ENCODE measurements around the gene PFN1.
A peak's percentile ranks its signal among the peaks of the same experiment; 100 is the strongest.
"Not testable (repeated sequence)": the region's sequence is repeated elsewhere in the genome, so short reads cannot be mapped to it uniquely, and the experiment has no call there.

The PFN1 gene

DNA sequence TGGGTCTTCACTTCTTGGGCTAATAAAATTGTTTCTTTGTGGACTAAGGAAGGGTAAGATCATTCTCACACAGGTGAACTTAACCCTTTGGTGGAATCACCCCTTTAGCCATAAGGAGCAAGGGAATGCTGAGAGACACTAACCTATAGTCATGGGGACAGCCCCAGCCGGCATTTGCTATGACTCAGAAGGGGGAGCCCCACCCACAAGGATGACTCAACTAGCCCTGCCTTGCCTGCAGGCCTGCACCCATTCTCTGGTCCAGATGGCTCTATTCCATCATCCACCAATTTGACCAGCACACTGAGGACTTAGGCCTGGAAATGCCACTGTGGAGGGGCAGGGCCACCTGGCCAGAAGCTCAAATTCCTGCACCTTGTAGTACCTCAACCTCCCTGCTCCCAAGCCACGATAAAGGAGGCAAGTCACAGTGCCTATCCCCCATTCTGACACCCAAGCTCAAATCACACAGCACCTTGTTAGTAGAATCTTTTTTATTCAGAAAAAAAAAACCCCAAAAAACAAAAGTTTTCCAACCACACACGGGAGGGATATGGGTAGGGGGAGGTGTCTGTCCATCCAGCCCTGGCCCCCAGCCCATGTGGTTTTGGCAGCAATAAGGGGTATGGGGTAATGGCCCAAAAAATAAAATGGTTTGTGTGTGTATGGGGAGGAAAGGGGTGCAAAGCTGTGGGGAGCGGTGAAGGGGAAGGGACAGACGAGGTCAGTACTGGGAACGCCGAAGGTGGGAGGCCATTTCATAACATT lies 3.0 kb downstream of the PFN1 start:
- peak; percentile 72 to 86 (median 83) for DNase-seq (ENCODE audit: low read depth in 3 of 3)

DNA sequence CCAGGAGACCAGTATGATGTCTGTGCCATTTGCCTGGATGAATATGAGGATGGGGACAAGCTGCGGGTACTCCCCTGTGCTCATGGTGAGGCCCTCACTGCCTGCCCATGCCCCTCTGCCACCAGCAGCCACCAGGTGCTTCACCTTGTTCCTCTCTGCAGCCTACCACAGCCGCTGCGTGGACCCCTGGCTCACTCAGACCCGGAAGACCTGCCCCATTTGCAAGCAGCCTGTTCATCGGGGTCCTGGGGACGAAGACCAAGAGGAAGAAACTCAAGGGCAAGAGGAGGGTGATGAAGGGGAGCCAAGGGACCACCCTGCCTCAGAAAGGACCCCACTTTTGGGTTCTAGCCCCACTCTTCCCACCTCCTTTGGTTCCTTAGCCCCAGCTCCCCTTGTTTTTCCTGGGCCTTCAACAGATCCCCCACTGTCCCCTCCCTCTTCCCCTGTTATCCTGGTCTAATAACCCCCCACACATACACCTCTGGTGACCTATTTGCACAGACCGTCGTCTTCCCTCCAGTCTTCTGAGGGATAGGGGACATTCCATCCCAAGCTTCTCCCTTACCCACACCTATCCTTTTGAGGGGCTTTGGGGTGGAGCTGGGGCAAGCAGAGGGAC lies 3.7 kb downstream of the PFN1 start:
- DNase-seq (ENCODE audit: low read depth in 3 of 3), result peak in 1 of 3 experiments; percentile 46

DNA sequence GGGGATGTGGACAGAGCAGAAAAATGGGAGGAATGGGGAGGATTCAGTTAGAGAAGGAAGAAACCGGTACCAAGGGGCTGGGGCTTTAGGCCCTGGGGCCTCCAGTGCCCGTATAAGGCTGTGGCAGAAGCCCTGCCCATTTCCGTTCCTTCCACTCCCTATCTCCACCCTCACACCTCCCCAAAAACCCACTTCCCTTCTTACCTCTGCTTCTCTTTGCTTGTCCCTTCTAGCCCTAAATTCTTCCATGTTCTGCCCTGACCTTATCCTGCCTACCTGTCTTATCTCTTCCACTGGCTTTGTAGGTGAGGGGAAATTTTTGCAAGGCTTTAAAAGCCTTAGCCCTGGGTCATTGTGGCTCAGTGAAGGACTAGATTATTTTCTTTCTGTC lies 4.2 kb downstream of the PFN1 start:
- peak in 1 of 3 experiments; percentile 58 for DNase-seq (ENCODE audit: low read depth in 3 of 3)

DNA sequence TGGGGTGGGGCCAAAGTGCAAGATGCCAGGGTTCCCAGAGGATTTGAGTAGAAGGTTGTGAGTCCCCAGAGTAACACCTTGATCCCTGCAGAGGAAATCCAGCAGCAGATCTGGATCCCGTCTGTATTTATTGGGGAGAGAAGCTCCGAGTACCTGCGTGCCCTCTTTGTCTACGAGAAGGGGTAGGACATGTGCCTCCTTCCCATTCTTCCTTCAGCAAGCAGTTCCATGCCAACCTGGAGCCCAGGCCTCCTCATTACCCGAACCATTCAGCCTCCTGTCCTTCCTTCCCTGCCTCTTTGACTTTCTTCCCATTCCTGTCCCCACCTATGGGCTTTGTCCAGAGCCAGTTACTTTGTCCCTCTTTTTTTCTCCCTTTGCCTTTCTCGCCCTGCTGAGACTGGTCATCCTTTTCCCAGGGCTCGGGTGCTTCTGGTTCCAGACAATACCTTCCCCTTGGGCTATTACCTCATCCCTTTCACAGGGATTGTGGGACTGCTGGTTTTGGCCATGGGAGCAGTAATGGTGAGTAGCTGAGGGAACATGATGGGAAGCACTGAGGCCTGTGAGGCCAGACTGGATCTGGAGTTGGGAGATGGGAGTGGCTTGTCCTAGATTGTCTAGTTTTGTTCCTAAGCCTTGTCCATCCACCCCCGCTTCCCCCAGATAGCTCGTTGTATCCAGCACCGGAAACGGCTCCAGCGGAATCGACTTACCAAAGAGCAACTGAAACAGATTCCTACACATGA lies 5.4 kb downstream of the PFN1 start:
- no peak for DNase-seq (ENCODE audit: low read depth in 3 of 3)

DNA sequence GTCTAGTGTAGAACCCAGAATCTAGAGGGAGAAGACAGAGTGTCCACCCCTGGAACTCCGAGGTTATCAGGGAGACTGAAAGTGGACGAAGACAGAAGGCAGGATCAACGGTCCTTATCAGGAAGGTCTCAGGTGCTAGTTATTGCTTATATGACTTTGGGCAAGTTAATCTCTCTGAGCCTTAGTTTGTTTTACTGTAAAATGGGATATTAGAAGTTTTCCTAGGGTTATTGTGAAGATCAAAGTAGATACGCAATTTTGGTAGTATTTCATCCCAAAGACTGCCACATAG lies 7.1 kb downstream of the PFN1 start:
- DNase-seq (ENCODE audit: low read depth in 3 of 3), result no peak

DNA sequence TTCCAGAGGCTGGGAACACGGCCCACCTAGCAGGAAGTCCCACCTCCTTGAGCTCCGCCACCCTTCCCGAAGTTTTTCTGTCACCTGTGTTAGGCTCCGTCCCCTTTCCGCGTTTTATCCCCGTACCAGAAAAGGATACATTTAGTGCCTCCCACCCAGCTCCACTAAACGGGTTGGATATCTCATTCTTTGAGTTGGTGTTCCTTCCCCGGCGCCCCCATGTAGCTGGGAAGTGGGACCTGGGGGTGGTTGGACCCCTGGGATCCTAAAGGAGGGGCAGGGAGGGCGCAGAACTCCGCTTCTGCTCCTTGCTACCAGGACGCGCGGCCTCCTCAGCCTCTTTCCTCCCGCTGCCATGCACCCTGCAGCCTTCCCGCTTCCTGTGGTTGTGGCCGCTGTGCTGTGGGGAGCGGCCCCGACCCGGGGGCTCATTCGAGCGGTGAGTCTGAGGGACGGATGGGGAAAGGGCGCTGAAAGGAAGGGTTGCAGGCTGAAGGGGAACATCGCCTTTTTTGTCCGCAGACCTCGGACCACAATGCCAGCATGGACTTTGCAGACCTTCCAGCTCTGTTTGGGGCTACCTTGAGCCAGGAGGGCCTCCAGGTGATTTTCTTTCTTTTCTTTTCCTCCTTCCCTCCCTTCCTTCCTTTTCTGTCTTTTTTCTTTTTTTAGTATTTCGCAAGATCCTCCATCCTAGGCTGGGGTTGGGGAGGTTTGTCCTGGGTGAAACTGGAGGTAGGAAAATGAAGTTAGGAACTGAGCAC lies 7.6 kb downstream of the PFN1 start:
- DNase-seq (ENCODE audit: low read depth in 3 of 3), result peak in 1 of 3 experiments; percentile 44

DNA sequence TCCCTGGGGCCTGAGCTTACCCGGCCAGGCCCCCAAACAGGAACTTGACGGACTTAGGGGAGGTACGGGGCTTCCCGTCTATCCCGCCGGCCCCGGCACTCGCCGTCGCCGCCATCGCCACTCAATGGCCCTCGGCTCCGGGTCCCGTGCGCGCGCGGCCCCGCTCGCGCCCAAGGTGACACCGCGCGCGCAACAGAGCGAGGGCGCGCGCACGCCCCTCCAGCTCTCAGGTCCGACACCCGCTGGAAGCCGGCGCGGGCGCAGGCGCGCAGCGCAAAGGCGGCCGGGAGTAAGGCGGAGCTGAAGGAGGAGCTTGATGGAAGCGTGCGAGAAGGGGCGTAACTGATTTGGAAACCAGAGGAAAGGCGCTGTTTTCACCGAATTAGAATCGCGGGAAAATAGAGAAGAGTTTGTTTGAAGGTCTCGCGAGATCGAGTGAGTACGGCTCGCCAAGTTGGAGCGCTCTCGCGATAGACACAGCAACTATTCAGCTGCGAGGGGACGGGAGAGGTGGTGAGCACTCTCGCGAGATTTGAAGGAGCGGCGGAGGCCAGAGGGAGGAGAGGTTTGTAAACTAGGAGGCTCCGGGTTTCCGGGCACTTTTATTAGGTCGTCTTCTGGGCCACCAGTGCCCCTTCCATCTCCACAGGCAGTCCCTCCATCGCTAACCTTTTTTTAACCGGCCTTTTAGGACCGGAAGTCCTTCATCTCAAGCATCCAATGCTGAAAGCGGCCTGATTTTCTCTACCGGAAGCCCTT lies 8.4 kb downstream of the PFN1 start, which contains the start of the genes RNF167 and SLC25A11:
TSS of gene RNF167 (plus strand) at position 473 of the 759 bp plus-strand sequence. CDS start 642 bp downstream, outside the sequence.
TSS of gene SLC25A11 (minus strand) at position 251 of the 759 bp plus-strand sequence. CDS start at position 115, 136 bp downstream.
- DNase-seq (ENCODE audit: low read depth in 3 of 3), result peak; percentile 89 to 94 (median 92)

DNA sequence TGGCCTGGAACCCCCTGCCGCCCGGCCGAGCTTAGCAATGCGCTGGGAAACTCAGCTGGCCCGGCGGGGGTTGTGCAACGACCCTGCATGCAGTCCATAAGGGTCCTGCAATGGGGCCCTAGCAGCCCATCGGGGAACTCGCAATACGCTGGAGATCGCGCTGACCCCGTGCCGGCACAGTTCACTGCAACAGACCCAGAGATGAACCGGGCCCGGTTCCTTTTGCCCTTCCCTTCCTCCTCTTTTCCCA lies 8.9 kb downstream of the PFN1 start:
- DNase-seq (ENCODE audit: low read depth in 3 of 3), result no peak

DNA sequence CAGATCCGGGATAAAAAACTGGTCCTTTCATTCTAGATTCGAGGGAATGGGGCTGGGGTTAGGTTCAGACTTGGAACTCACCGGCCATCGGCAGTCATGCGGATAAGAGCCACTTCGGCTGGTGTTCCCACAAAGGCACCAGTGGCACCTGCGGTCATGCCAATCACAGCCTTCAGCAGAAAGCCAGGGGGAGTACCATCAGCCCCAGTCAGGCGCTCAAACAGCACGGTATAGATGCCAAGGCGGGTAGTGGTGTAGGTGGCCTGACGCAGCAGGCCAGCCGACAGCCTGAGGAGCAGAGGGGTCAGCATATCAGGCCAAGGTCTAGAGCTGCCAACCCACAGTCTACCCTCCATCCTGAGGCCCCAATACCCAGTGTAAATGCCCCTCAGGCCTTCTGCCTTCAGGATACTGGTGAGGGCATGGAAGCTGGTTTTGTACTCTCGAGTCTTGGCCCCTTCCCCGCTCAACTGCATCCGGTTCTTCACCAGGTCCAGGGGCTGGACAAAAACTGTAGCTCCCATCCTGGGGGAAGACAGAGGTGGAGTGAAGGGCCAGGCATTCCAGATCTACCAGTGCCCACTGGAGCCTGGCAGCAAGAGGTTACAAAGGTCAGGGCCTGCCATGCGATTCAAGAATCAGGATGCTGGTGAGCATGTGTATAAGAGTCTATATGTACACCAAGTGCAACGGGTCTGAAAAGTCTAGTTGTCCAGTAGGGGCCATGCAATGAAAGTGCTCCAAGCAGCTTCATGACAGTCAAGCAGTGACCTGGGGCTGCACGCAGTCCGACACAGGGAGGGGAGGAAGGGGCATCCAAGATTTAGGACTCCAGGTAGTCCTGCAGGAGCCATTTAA lies 9.4 kb downstream of the PFN1 start:
- no peak for DNase-seq (ENCODE audit: low read depth in 3 of 3)

DNA sequence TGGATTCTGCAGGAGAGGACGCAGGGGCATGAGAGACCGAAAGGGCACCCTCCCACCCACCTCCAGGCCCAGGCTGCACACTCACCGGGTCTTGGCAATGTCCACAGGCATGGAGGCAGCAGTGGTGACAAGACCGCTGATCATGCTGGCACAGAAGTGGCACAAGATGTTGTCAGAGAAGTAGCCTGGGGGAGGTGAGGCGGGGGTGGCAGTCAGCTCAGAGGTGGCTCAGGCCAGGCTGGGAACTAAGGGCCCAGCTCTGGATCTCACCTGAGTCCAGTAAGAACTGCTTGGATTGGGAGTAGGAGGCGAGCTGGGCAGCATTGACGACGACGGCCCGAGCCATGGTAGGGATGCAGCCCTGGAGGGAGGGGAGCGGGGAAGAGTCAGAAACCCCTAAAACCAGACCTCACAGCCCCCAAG lies 10.2 kb downstream of the PFN1 start:
- no peak for DNase-seq (ENCODE audit: low read depth in 3 of 3)

DNA sequence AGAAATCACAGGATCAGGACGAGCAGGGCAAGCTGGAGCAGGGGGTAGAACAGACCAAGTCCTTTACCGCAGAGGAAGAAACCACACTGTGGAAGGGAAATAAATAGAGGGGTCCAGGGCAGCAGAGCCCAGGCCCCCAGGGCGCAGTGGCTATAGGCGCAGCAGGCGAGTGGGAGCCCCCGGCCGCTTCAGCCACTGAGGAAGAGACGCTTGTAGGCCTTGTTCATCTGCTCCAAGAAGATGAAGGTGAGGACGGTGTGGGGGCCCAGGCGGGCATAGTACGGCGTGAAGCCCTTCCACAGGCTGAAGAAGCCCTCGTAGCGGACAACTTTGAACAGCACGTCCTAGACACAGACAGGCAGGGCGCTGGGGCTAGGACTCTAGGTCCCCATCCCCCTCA lies 10.8 kb downstream of the PFN1 start:
- no peak for DNase-seq (ENCODE audit: low read depth in 3 of 3)

DNA sequence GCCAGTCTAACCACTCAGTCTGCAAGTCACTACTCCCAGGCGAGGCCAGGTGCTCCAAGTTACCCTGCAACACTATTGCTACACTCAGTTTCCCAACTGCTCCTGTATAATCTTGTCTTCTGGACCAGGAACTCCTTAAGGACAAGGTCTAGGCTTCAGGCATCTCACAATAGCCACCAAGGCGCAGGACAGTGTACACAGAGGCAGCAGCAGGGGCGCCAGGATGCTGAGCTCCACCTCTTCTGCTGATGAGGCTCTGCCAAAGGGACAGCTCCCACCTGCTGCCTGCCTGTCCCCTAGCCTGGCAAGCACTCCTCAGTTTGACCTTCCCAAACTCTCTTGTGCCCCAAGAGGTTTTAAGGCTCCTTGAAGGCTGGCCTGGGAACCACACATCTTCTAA lies 11.9 kb downstream of the PFN1 start:
- DNase-seq (ENCODE audit: low read depth in 3 of 3), result no peak

DNA sequence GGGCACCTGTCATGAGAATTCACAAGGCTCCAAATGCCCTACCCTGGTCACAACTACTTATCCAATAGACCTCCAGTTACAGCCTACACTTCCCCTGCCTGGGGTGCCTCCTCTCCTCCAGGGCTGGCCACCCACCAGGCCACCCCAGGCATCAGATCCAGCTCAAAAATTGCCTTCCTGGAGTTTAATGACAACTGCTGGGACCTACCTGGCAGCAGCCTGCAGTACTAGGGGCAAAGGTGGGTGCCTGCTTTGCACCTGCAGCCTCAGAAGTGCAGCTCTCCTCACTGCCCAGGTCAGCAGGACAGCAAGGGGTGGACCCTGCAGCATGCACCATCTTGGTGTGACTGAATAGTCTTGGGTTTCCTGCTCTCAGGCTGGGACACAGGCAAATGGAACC lies 12.7 kb downstream of the PFN1 start:
- DNase-seq (ENCODE audit: low read depth in 3 of 3), result no peak

DNA sequence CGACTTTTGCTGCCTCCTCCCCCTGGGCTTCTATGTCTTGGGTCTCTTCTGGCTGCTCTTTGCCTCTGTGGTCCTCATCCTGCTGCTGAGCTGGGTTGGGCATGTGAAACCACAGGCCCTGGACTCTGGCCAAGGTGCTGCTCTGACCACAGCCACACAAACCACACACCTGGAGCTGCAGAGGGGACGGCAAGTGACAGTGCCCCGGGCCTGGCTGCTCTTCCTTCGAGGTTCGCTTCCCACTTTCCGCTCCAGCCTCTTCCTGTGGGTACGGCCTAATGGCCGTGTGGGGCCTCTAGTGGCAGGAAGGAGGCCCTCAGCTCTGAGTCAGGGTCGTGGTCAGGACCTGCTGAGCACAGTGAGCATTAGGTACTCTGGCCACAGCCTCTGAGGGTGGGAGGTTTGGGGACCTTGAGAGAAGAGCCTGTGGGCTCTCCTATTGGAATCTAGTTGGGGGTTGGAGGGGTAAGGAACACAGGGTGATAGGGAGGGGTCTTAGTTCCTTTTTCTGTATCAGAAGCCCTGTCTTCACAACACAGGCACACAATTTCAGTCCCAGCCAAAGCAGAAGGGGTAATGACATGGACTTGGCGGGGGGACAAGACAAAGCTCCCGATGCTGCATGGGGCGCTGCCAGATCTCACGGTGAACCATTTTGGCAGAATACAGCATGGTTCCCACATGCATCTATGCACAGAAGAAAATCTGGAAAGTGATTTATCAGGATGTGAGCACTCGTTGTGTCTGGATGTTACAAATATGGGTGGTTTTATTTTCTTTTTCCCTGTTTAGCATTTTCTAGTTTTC lies 14.0 kb downstream of the PFN1 start:
- no peak for DNase-seq (ENCODE audit: low read depth in 3 of 3)

DNA sequence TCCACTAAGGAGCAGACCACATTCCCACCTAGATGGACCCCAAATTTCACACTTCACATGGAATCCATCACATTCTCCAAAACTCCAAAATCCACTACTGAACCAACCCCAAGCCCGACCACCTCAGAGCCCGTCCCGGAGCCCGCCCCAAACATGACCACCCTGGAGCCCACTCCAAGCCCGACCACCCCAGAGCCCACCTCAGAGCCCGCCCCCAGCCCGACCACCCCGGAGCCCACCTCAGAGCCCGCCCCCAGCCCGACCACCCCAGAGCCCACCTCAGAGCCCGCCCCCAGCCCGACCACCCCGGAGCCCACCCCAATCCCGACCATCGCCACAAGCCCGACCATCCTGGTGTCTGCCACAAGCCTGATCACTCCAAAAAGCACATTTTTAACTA lies 14.7 kb downstream of the PFN1 start:
- no peak for DNase-seq (ENCODE audit: low read depth in 3 of 3)

DNA sequence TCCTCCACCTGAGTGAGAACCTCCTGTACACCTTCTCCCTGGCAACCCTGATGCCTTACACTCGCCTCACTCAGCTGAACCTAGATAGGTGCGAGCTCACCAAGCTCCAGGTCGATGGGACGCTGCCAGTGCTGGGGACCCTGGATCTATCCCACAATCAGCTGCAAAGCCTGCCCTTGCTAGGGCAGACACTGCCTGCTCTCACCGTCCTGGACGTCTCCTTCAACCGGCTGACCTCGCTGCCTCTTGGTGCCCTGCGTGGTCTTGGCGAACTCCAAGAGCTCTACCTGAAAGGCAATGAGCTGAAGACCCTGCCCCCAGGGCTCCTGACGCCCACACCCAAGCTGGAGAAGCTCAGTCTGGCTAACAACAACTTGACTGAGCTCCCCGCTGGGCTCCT lies 15.6 kb downstream of the PFN1 start:
- DNase-seq (ENCODE audit: low read depth in 3 of 3), result no peak

DNA sequence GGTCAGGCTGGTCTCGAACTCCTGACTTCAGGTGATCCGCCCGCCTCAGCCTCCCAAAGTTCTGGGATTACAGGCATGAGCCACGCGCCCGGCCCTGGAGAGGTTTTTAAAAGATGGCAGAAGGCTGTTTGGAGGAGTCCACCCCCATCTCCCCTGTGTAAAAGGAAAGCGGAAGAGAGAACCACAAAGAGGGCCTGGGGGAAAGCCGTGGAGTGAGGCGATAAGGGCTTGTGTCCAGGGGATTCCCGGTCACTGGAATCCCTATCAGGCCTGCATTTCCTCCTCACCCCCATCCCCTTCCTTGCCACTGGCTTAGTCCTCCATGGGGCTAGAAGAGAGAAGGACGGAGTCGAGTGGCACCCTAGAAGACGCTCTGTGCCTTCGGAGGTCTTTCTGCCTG lies 16.4 kb downstream of the PFN1 start, which contains the start of gene GP1BA:
TSS of gene GP1BA (plus strand) at position 315 of the 400 bp plus-strand sequence. CDS start 328 bp downstream, outside the sequence.
- DNase-seq (ENCODE audit: low read depth in 3 of 3), result no peak

DNA sequence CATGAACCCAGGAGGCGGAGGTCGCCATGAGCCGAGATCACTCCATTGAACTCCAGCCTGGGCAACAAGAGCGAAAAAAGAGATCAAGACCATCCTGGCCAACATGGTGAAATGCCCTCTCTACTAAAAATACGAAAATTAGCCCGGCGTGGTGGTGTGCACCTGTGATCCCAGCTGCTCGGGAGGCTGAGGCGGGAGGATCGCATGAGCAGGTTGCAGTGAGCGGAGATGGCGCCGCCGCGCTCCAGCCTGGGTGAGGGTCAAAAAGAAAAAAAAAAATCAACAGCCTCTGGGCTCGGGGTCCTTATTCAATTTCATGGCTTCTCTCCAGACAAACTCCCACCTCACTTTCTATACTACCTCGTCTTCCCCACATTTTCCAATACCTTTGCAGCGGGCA lies 19.4 kb downstream of the PFN1 start:
- no peak for DNase-seq (ENCODE audit: low read depth in 3 of 3)

DNA sequence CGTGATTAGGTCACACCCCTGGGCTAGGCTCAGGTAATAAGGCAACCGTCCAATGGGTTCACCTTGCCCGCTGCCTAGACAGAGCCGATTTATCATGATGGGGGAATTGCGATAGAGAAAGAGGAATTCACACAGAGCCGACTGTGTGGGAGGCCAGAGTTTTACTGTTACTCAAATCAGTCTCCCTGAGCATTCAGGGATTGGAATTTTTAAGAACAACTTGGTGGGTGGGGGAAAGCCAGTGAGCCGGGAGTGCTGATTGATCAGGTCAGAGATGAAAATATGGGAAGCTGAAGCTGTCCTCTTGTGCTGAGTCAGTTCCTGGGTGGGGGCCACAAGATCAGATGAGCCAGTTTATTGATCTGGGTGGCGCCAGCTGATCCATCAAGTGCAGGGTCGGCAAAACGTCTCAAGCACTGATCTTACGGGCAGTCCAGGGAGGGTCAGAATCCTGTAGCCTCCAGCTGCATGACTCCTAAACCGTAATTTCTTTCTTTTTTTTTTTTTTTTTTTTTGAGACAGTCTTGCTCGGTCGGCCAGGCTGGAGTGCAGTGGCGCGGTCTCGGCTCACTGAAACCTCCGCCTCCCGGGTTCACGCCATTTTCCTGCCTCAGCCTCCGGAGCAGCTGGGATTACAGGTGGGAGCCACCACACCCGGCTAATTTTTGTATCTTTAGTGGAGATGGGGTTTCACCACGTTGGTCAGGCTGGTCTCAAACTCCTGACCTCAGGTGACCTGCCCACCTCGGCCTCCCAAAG lies 21.6 kb downstream of the PFN1 start:
- not testable (repeated sequence) for DNase-seq (ENCODE audit: low read depth in 3 of 3)
